ENCODE results near the gene GBF1. TPM values are rescaled to one million over a fixed set of nuclear protein-coding genes. Genes with fewer than 3 reads are reported as not detected.

The GBF1 gene
- total RNA-seq, 1 donor from 2014 or later, result 40.3 TPM

DNA sequence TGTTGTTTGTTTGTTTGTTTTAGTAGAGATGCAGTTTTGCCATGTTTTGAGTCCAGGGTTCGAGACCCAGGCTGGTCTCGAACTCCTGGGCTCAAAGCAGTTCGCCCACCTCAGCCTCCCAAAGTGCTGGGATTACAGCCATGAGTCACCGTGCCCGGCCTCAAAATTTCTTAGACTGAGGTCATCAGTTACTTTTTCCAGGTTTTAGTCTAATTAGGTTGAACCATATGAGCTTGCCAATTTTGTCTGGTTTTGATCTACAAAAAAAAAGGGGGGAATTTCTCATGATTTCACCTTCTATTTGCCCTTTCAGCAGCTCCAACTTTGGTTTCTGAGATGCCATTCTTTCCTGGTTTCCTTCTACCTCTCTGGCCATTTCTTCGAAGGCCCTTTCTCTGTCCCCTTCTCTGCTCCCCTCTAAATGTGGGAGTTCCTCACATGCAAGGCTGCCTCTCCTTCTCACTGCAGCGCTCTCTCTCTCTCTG, 181.5 kb downstream of the GBF1 start:
- DNase-seq (no peak), ATAC-seq (no peak)
- intact Hi-C loops (cut with DNase I), result no loop called here
- Histone ChIP-seq H3K36me3 (peaks cover 22% of the 10 kb centered on the region), H3K4me3 (no peak overlapping the region), H3K27me3 (ENCODE audit: low read depth) (no peaks in the 10 kb centered on the region), H3K27ac (no peak overlapping the region), H3K4me1 (peaks cover 21% of the 10 kb centered on the region), H3K9me3 (no peaks in the 10 kb centered on the region)
- TF ChIP-seq, protein P1, sequence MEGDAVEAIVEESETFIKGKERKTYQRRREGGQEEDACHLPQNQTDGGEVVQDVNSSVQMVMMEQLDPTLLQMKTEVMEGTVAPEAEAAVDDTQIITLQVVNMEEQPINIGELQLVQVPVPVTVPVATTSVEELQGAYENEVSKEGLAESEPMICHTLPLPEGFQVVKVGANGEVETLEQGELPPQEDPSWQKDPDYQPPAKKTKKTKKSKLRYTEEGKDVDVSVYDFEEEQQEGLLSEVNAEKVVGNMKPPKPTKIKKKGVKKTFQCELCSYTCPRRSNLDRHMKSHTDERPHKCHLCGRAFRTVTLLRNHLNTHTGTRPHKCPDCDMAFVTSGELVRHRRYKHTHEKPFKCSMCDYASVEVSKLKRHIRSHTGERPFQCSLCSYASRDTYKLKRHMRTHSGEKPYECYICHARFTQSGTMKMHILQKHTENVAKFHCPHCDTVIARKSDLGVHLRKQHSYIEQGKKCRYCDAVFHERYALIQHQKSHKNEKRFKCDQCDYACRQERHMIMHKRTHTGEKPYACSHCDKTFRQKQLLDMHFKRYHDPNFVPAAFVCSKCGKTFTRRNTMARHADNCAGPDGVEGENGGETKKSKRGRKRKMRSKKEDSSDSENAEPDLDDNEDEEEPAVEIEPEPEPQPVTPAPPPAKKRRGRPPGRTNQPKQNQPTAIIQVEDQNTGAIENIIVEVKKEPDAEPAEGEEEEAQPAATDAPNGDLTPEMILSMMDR (IDR thresholded peaks at IDR 0.05), result no peak

DNA sequence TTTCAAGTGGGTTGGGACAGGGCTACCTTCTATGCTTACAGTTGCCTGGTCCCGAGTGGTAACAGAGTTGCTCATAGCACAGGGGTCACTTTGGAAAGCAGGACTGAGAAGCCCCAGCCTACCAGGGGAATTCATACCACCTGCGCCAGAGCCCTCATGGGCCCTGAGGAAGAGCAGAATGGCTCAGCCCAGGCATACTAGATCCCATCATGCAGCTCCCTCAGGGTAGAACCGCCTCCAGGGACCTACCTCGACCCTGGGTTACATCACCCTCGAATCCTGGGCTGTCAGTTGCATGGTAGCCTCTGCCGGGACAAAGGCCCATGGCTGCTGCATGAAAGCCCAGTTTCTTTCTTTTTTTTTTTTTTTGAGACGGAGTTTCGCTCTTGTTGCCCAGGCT, 184.1 kb downstream of the GBF1 start:
- Histone ChIP-seq H3K27me3 (ENCODE audit: low read depth) (no peaks in the 10 kb centered on the region), H3K4me3 (no peak overlapping the region), H3K4me1 (peaks cover 25% of the 10 kb centered on the region), H3K9me3 (no peaks in the 10 kb centered on the region), H3K36me3 (peaks cover 6% of the 10 kb centered on the region), H3K27ac (no peak overlapping the region)
- intact Hi-C loops (cut with DNase I), result no loop called here
- TF ChIP-seq, protein P1 (IDR thresholded peaks at IDR 0.05), result no peak
- ATAC-seq (no peak), DNase-seq (no peak)

DNA sequence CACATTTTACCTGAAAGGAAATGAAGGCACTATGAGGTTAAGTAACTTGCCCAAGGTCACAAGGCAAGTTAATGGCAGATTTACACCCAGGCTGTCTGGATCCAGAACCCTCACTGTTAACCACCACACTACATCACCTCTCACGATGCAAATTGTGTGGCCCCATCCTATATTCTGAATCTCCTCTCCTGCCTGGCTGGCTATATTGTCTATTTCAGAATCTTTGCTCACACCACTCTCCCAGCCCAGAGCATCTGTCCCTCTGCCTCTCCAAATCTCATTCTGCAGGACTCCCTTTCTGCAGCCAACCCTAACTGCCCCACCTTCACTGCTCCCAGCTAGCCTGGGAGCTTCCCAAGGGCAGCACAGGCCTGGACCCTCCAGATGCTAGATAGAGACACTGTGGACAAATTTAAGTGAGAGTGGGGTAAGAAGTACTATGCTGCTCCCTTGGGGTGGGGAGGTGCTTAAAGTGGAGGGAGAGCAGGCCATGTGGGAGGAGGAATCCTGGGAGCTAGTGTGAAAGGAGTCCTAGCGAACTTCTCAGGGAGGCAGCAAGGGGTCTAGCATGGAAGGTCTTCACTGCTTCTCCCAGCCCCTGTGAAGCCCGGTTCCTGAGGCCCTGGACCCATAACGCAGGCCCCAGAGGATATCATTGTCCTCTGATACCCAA, 186.3 kb downstream of the GBF1 start:
- H3K27ac ChIP-seq, result peak overlapping the region; percentile 86

More for the DNA sequence above, 186.3 kb downstream of the GBF1 start:
- no peak for DNase-seq
- intact Hi-C loops (cut with DNase I), result no loop called here
- Histone ChIP-seq H3K27me3 (ENCODE audit: low read depth) (no peaks in the 10 kb centered on the region), H3K36me3 (no peaks in the 10 kb centered on the region), H3K9me3 (no peaks in the 10 kb centered on the region), H3K4me1 (peaks cover 38% of the 10 kb centered on the region), H3K4me3 (peak overlapping the region; percentile 96)
- ATAC-seq, result peak in 1 of 2 donors; percentile 1
- TF ChIP-seq, protein P1 (IDR thresholded peaks at IDR 0.05), result no peak

Other genes starting within 250 kb of the GBF1 start
- 38.6 TPM for gene ARMH3, start 189.4 kb upstream of the GBF1 start, total RNA-seq
- 21.8 TPM for gene HPS6, start 180.2 kb upstream of the GBF1 start, total RNA-seq
- 58.0 TPM for gene LDB1, start 125.2 kb upstream of the GBF1 start, total RNA-seq
- gene PPRC1, start 112.5 kb upstream of the GBF1 start, total RNA-seq, result 32.7 TPM
- 31.0 TPM for gene NOLC1, start 93.1 kb upstream of the GBF1 start, total RNA-seq
- 0.92 TPM for gene ELOVL3, start 19.2 kb upstream of the GBF1 start, total RNA-seq
- not detected for gene PITX3, start 4.0 kb upstream of the GBF1 start, total RNA-seq
- gene NFKB2, start 150.2 kb downstream of the GBF1 start, total RNA-seq, result 30.9 TPM
- gene PSD, start 173.3 kb downstream of the GBF1 start, total RNA-seq, result 5.3 TPM
- 16.6 TPM for gene FBXL15, start 175.3 kb downstream of the GBF1 start, total RNA-seq
- gene CUEDC2, start 187.0 kb downstream of the GBF1 start, total RNA-seq, result 41.2 TPM
- 5.7 TPM for gene C10orf95, start 206.0 kb downstream of the GBF1 start, total RNA-seq